Testis (tissue), 2 donors: ENCODE results near the gene PI4K2A.

Source experiments
- CTCF ChIP-seq, 3 experiments: fragments of 450-650 bp in 2 of 3; fragments of 200-600 bp in 1 of 3; sonication (generic) in 1 of 3; IDR thresholded peaks; one replicate each; pipeline ENCODE4 v1.5.1; 2016 to 2019; ENCODE audit warnings: antibody characterized with exemption in 3 of 3, mild to moderate bottlenecking in 2 of 3, moderate library complexity in 1 of 3
- POLR2A ChIP-seq: fragments of 450-650 bp; IDR thresholded peaks from one replicate; pipeline ENCODE4 v1.6.1; 2017; ENCODE audit warnings: antibody characterized with exemption, mild to moderate bottlenecking, moderate library complexity

GRCh38 chr10:97682042-97682441 is 41.6 kb downstream of the PI4K2A start:
- TF ChIP-seq CTCF (IDR thresholded peaks at IDR 0.05) (no peak), POLR2A (no peak)
